Hepatocyte (in vitro differentiated cells): Measurements from ENCODE around the gene CDC42BPB. TPM values are rescaled to one million over a fixed set of nuclear protein-coding genes. Genes with fewer than 3 reads are reported as not detected.

Experiments used
- DNase-seq: peaks from one replicate; pipeline ENCODE4 v3.0.0-alpha.2; 2016; ENCODE audit warnings: low spot score
- H2AFZ ChIP-seq: fragments of 200-600 bp; sonication (generic); 2 replicates; pipeline ENCODE4 v1.6.0; 2016; ENCODE audit warnings: antibody characterized with exemption, mild to moderate bottlenecking
- H3K27ac ChIP-seq: fragments of 200-600 bp; sonication (generic); 2 replicates; pipeline ENCODE4 v1.5.1; 2016; ENCODE audit warnings: mild to moderate bottlenecking
- H3K27me3 ChIP-seq: fragments of 200-600 bp; sonication (generic); 2 replicates; pipeline ENCODE4 v1.6.1; 2016
- H3K36me3 ChIP-seq: fragments of 200-600 bp; sonication (generic); replicated peaks from 2 replicates; pipeline ENCODE4 v1.5.1; 2016; ENCODE audit warnings: low read depth; ENCODE audit not compliant: insufficient read depth
- H3K4me1 ChIP-seq: fragments of 200-600 bp; sonication (generic); 2 replicates; pipeline ENCODE4 v1.5.1; 2016; ENCODE audit warnings: mild to moderate bottlenecking, moderate library complexity; ENCODE audit not compliant: insufficient read depth
- H3K4me2 ChIP-seq: fragments of 200-600 bp; sonication (generic); 2 replicates; pipeline ENCODE4 v1.6.0; 2016
- H3K4me3 ChIP-seq: fragments of 200-600 bp; sonication (generic); 2 replicates; pipeline ENCODE4 v1.5.1; 2016; ENCODE audit warnings: mild to moderate bottlenecking
- H3K79me2 ChIP-seq: fragments of 200-600 bp; sonication (generic); 2 replicates; pipeline ENCODE4 v1.6.0; 2017; ENCODE audit warnings: mild to moderate bottlenecking
- H3K9me2 ChIP-seq: fragments of 200-600 bp; sonication (generic); replicated peaks from 2 replicates; pipeline ENCODE4 v1.6.0; 2017; ENCODE audit warnings: mild to moderate bottlenecking; ENCODE audit not compliant: insufficient read depth
- H3K9me3 ChIP-seq: fragments of 200-600 bp; sonication (generic); 2 replicates; pipeline ENCODE4 v1.5.1; 2016; ENCODE audit warnings: low read depth, mild to moderate bottlenecking
- H4K20me1 ChIP-seq: fragments of 200-600 bp; sonication (generic); 2 replicates; pipeline ENCODE4 v1.6.0; 2016; ENCODE audit warnings: mild to moderate bottlenecking; ENCODE audit not compliant: insufficient read depth, poor library complexity, severe bottlenecking
- CTCF ChIP-seq: fragments of 200-600 bp; sonication (generic); IDR thresholded peaks from 2 replicates; pipeline ENCODE4 v1.5.1; 2016; ENCODE audit warnings: antibody characterized with exemption, mild to moderate bottlenecking; ENCODE audit not compliant: poor library complexity
- EZH2 ChIP-seq: fragments of 200-600 bp; sonication (generic); IDR thresholded peaks from 2 replicates; pipeline ENCODE4 v1.6.1; 2016; ENCODE audit warnings: antibody characterized with exemption, mild to moderate bottlenecking, borderline replicate concordance
- EZH2phosphoT487 ChIP-seq: fragments of 200-600 bp; sonication (generic); IDR thresholded peaks from one replicate; pipeline ENCODE4 v1.6.1; 2018; ENCODE audit warnings: antibody characterized with exemption, mild to moderate bottlenecking, low read depth, moderate library complexity; ENCODE audit not compliant: unreplicated experiment, severe bottlenecking
- WGBS: methylation state at CpG from one replicate; pipeline ENCODE4 v1.1.6; 2016; ENCODE audit warnings: low lambda C conversion rate; ENCODE audit errors: missing lambda C conversion rate; 5-methylcytosine and 5-hydroxymethylcytosine counted together
- polyA plus RNA-seq: library from polyadenylated mRNA; unstranded; fragments of >200 nt; fragmentation: Nextera tagmentation; extraction: Ambion mirVana; gene quantifications from 2 replicates; pipeline ENCODE4 v1.2.1, GENCODE V29; 2016
- total RNA-seq: library from RNA; depleted of rRNA; stranded (reverse); fragments of >200 nt; gene quantifications from 2 replicates; pipeline ENCODE4 v1.2.3, GENCODE V29; 2014

The CDC42BPB gene
- total and polyA plus RNA-seq, 2 experiments from 2014 or later = 10.2 to 60.6 TPM

- Histone ChIP-seq H3K36me3 (no peaks in the 10 kb centered on the region), H3K9me3 (no peaks in the 10 kb centered on the region), H4K20me1 (peaks cover 19% of the 10 kb centered on the region), H3K4me2 (no peak overlapping the region), H3K4me3 (no peak overlapping the region), H2AFZ (no peak overlapping the region), H3K4me1 (no peaks in the 10 kb centered on the region), H3K9me2 (no peaks in the 10 kb centered on the region), H3K27me3 (no peaks in the 10 kb centered on the region), H3K27ac (no peak overlapping the region), H3K79me2 (peaks cover 59% of the 10 kb centered on the region)
- WGBS = 94% methylated on average over 15 of the region's 15 CpGs
- no peak for DNase-seq
- no peak for TF ChIP-seq EZH2phosphoT487
- TF ChIP-seq CTCF = no peak
- no peak for TF ChIP-seq EZH2
Measured at GRCh38 chr14:103008768-103009357, 48.5 kb downstream of the CDC42BPB start.

DNA sequence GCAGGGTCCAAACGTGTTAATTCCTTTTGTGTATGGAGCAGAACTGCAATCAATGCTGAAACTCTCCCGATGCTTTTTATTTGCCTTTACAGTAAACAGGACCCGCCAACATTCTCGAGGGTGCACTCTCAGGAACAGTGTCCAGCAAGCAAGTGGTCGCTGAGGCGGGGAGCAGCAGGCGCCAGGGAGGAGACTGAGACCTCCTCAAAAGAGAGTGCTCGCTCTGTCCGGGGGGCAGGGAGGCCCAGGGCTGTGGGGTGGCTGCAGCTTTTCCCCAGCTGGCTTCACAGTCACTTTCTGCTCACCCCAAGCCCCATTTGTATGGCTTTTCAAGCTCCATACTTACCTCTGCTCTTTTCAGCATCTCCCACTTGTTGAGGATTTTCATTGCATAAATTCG, 49.2 kb downstream of the CDC42BPB start:
- Histone ChIP-seq H3K9me2 (no peaks in the 10 kb centered on the region), H3K4me1 (no peaks in the 10 kb centered on the region), H3K36me3 (no peaks in the 10 kb centered on the region), H2AFZ (no peak overlapping the region), H4K20me1 (peaks cover 14% of the 10 kb centered on the region), H3K4me2 (no peak overlapping the region), H3K79me2 (peaks cover 53% of the 10 kb centered on the region), H3K27me3 (no peaks in the 10 kb centered on the region), H3K27ac (no peak overlapping the region), H3K9me3 (no peaks in the 10 kb centered on the region), H3K4me3 (no peak overlapping the region)
- WGBS = 92% methylated on average over 10 of the region's 10 CpGs
- DNase-seq = no peak
- TF ChIP-seq EZH2 = no peak
- TF ChIP-seq CTCF = no peak
- no peak for TF ChIP-seq EZH2phosphoT487

GRCh38 chr14:103007555-103007954, 49.8 kb downstream of the CDC42BPB start:
- Histone ChIP-seq H3K79me2 (peaks cover 47% of the 10 kb centered on the region), H3K36me3 (no peaks in the 10 kb centered on the region), H4K20me1 (peaks cover 10% of the 10 kb centered on the region), H3K9me2 (no peaks in the 10 kb centered on the region), H3K27me3 (no peaks in the 10 kb centered on the region), H3K4me1 (no peaks in the 10 kb centered on the region), H3K9me3 (no peaks in the 10 kb centered on the region), H2AFZ (no peak overlapping the region), H3K27ac (no peak overlapping the region), H3K4me2 (no peak overlapping the region), H3K4me3 (no peak overlapping the region)
- no peak for DNase-seq
- 94% methylated on average over 14 of the region's 14 CpGs for WGBS
- TF ChIP-seq CTCF = no peak
- TF ChIP-seq EZH2phosphoT487 = no peak
